Measurements from ENCODE around the gene GAA. TPM values are rescaled to one million over a fixed set of nuclear protein-coding genes. Genes with fewer than 3 reads are reported as not detected.

Gene GAA
- total and polyA plus RNA-seq, 2 of the 4 experiments (the other 2 are of a cell fraction), result 2.2 to 14.8 TPM

GRCh38 chr17:80099291-80100034 is 1.9 kb upstream of the GAA start:
- Histone ChIP-seq H3K9me1 (ENCODE audit: insufficient read depth, low read length) (peaks cover 8% of the 10 kb centered on the region), H4K91ac (ENCODE audit: insufficient read depth, low read depth, low read length) (no peak overlapping the region), H3K14ac (replicated peaks; ENCODE audit: low read depth, low read length) (no peak overlapping the region), H2AK5ac (ENCODE audit: low read depth, low read length) (peak overlapping the region; percentile 57; the same call in 1 of the 2 replicates), H3K4ac (ENCODE audit: low read depth, low read length) (peak overlapping the region; percentile 16; the same call in 1 of the 2 replicates), H2AK9ac (replicated peaks; ENCODE audit: low read depth, low read length, poor library complexity) (peak overlapping the region; percentile 78), H4K5ac (ENCODE audit: low read depth, low read length) (no peak overlapping the region), H4K20me1 (ENCODE audit: insufficient read depth, low read length) (no peaks in the 10 kb centered on the region), H3K4me1 (ENCODE audit: control insufficient read depth, insufficient read depth, low read length) (peaks cover 6% of the 10 kb centered on the region), H2BK15ac (ENCODE audit: low read depth, low read length) (no peak overlapping the region; the same call in 2 of the 3 replicates), H2AFZ (replicated peaks; ENCODE audit: low read length, poor library complexity) (peak overlapping the region; percentile 43), H3K18ac (ENCODE audit: low read depth, low read length) (no peak overlapping the region), H3K36me3 (ENCODE audit: control insufficient read depth, insufficient read depth, low read length) (no peaks in the 10 kb centered on the region), H3K9me3 (ENCODE audit: control insufficient read depth, insufficient read depth, low read length) (no peaks in the 10 kb centered on the region), H3K4me2 (ENCODE audit: low read depth, low read length) (no peak overlapping the region), H2BK120ac (ENCODE audit: low read depth, low read length) (no peak overlapping the region), H2BK20ac (ENCODE audit: low read depth, low read length) (no peak overlapping the region), H4K8ac (ENCODE audit: low read depth in 2 of 2, low read length in 2 of 2) (no peak overlapping the region), H3K27me3 (ENCODE audit: control insufficient read depth, insufficient read depth, low read length) (no peaks in the 10 kb centered on the region), H3K79me1 (ENCODE audit: low read depth in 1 of 2, low read length in 2 of 2) (peaks cover 0 to 14% of the 10 kb centered on the region in 2 experiments; a peak in 3 of 4 replicates), H3K4me3 (ENCODE audit: insufficient read depth, low read depth, low read length) (no peak overlapping the region), H3K27ac (ENCODE audit: insufficient read depth, low read length) (no peak overlapping the region), H3K9ac (ENCODE audit: low read depth, low read length) (no peak overlapping the region), H3K23ac (ENCODE audit: low read depth, low read length) (no peak overlapping the region; the same call in 1 of the 2 replicates), H2BK5ac (ENCODE audit: low read depth, low read length, poor library complexity, severe bottlenecking) (no peak overlapping the region), H3K56ac (ENCODE audit: extremely low read depth, insufficient read depth, low read length) (no peak overlapping the region)
- intact Hi-C loops (cut with micrococcal nuclease) (loop anchor here (5.0 kb wide), 1 partner anchor 48 kb away; the partner anchor contains the start of gene EIF4A3), dilution Hi-C loops (cut with HindIII; ENCODE audit: low sequenced_read_pairs, unreplicated experiment) (no loop called here), in situ Hi-C loops (cut with MboI; ENCODE audit: low sequenced_read_pairs) (no loop called here)
- BruUV-seq (replicated peaks), result no TSS peak
- WGBS, 2 experiments (ENCODE audit: extremely low coverage in 2 of 2, insufficient read length in 1 of 2), result 95% methylated on average over 14 of the region's 27 CpGs; no CpG with 5 or more reads in 1 of the 2 experiments
- no peak for DNase-seq
- CTCF ChIA-PET, result no interaction called here
- TF ChIP-seq CHD1 (IDR thresholded peaks at IDR 0.05; ENCODE audit: low read depth, low read length) (no peak), MXI1 (IDR thresholded peaks at IDR 0.05; ENCODE audit: borderline replicate concordance, low read depth, low read length) (no peak), RCOR1 (IDR thresholded peaks at IDR 0.05; ENCODE audit: insufficient replicate concordance, low read length) (no peak), SMC3 (IDR thresholded peaks at IDR 0.05; ENCODE audit: low read depth, low read length) (no peak), POLR2A (IDR thresholded peaks at IDR 0.05; ENCODE audit: low read depth, low read length) (no peak), RFX5 (IDR thresholded peaks at IDR 0.05; ENCODE audit: low read depth, low read length) (no peak)
- TF ChIP-seq, protein P1, sequence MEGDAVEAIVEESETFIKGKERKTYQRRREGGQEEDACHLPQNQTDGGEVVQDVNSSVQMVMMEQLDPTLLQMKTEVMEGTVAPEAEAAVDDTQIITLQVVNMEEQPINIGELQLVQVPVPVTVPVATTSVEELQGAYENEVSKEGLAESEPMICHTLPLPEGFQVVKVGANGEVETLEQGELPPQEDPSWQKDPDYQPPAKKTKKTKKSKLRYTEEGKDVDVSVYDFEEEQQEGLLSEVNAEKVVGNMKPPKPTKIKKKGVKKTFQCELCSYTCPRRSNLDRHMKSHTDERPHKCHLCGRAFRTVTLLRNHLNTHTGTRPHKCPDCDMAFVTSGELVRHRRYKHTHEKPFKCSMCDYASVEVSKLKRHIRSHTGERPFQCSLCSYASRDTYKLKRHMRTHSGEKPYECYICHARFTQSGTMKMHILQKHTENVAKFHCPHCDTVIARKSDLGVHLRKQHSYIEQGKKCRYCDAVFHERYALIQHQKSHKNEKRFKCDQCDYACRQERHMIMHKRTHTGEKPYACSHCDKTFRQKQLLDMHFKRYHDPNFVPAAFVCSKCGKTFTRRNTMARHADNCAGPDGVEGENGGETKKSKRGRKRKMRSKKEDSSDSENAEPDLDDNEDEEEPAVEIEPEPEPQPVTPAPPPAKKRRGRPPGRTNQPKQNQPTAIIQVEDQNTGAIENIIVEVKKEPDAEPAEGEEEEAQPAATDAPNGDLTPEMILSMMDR (conservative IDR thresholded peaks at IDR 0.05; ENCODE audit: low read depth, low read length), result no peak
- POLR2A ChIA-PET (ENCODE audit: unreplicated experiment), result no interaction called here
- ATAC-seq (ENCODE audit: low read depth), result no peak
